Mesenchymal stem cell (in vitro differentiated cells and primary cell): ENCODE data around the gene TSPYL2.
A peak's percentile ranks its signal among the peaks of the same experiment; 100 is the strongest.

Experiments
- DNase-seq: peaks from one replicate; pipeline ENCODE4 v3.0.0-alpha.2; 2013
- H2AFZ ChIP-seq: one replicate; pipeline ENCODE4 v1.6.1; 2013; ENCODE audit warnings: low read depth, mild to moderate bottlenecking, control low read depth, inconsistent platforms, low read length, moderate library complexity
- H2AK5ac ChIP-seq: 2 replicates; pipeline ENCODE4 v1.6.1; 2013; ENCODE audit warnings: low read length, moderate library complexity, mild to moderate bottlenecking, inconsistent platforms; ENCODE audit not compliant: severe bottlenecking
- H2BK120ac ChIP-seq: one replicate; pipeline ENCODE4 v1.6.1; 2013; ENCODE audit warnings: low read depth, mild to moderate bottlenecking, inconsistent platforms, low read length, moderate library complexity
- H2BK12ac ChIP-seq, 2 experiments: one replicate each; pipeline ENCODE4 v1.6.1; 2013; ENCODE audit warnings: inconsistent platforms in 2 of 2, low read length in 2 of 2, mild to moderate bottlenecking in 2 of 2, moderate library complexity in 2 of 2, control low read depth in 1 of 2
- H2BK15ac ChIP-seq: one replicate; pipeline ENCODE4 v1.6.1; 2013; ENCODE audit warnings: mild to moderate bottlenecking, low read depth, inconsistent platforms; ENCODE audit not compliant: poor library complexity, severe bottlenecking
- H2BK5ac ChIP-seq: 2 replicates; pipeline ENCODE4 v1.6.1; 2013; ENCODE audit warnings: low read depth, mild to moderate bottlenecking, low read length, control low read depth, inconsistent platforms; ENCODE audit not compliant: poor library complexity, severe bottlenecking
- H3K14ac ChIP-seq, 2 experiments: one replicate each; pipeline ENCODE4 v1.6.1; 2013; ENCODE audit warnings: inconsistent platforms in 2 of 2, low read length in 2 of 2, control low read depth in 1 of 2, mild to moderate bottlenecking in 1 of 2, moderate library complexity in 1 of 2
- H3K18ac ChIP-seq, 2 experiments: one replicate each; pipeline ENCODE4 v1.6.1; 2013; ENCODE audit warnings: inconsistent platforms in 2 of 2, low read length in 2 of 2, control low read depth in 1 of 2, low read depth in 1 of 2, mild to moderate bottlenecking in 1 of 2
- H3K23ac ChIP-seq, 2 experiments: one replicate each; pipeline ENCODE4 v1.6.1; 2013; ENCODE audit warnings: inconsistent platforms in 2 of 2, low read length in 2 of 2, mild to moderate bottlenecking in 2 of 2, moderate library complexity in 2 of 2, control low read depth in 1 of 2
- H3K27ac ChIP-seq: 2 replicates; pipeline ENCODE4 v1.5.1; 2013; ENCODE audit warnings: mild to moderate bottlenecking, moderate library complexity, low read length, control low read depth, inconsistent platforms; ENCODE audit not compliant: poor library complexity, severe bottlenecking
- H3K27me3 ChIP-seq, 2 experiments: 2 replicates each; pipeline versions ENCODE4 v1.6.1 to v1.7.0; 2013; ENCODE audit warnings: low read length in 2 of 2, mild to moderate bottlenecking in 2 of 2, moderate library complexity in 2 of 2, control low read depth in 1 of 2, inconsistent platforms in 1 of 2; ENCODE audit not compliant: control insufficient read depth in 1 of 2, insufficient read depth in 1 of 2
- H3K36me3 ChIP-seq, 2 experiments: 2 replicates each; pipeline versions ENCODE4 v1.6.1 to v1.7.0; 2013; ENCODE audit warnings: low read length in 2 of 2, control low read depth in 1 of 2, inconsistent platforms in 1 of 2, low read depth in 1 of 2, mild to moderate bottlenecking in 1 of 2; ENCODE audit not compliant: insufficient read depth in 2 of 2, control insufficient read depth in 1 of 2
- H3K4ac ChIP-seq, 2 experiments: one replicate each; pipeline ENCODE4 v1.6.1; 2013; ENCODE audit warnings: inconsistent platforms in 2 of 2, low read length in 2 of 2, mild to moderate bottlenecking in 2 of 2, moderate library complexity in 2 of 2, control low read depth in 1 of 2, low read depth in 1 of 2
- H3K4me1 ChIP-seq: 2 replicates; pipeline ENCODE4 v1.6.1; 2013; ENCODE audit warnings: low read depth, low read length, control low read depth; ENCODE audit not compliant: control insufficient read depth, insufficient read depth
- H3K4me2 ChIP-seq: 2 replicates; pipeline ENCODE4 v1.6.1; 2013; ENCODE audit warnings: low read length, mild to moderate bottlenecking, inconsistent platforms; ENCODE audit not compliant: poor library complexity, severe bottlenecking
- H3K4me3 ChIP-seq, 2 experiments: 2 replicates each; pipeline versions ENCODE4 v1.5.1 to v1.7.0; 2013; ENCODE audit warnings: low read length in 2 of 2, mild to moderate bottlenecking in 2 of 2, control low read depth in 1 of 2, low read depth in 1 of 2; ENCODE audit not compliant: insufficient read depth in 1 of 2
- H3K79me1 ChIP-seq: replicated peaks from 2 replicates; pipeline ENCODE4 v1.6.1; 2013; ENCODE audit warnings: mild to moderate bottlenecking, control low read depth, low read length, inconsistent platforms; ENCODE audit not compliant: poor library complexity, severe bottlenecking
- H3K9ac ChIP-seq: 2 replicates; pipeline ENCODE4 v1.7.0; 2013; ENCODE audit warnings: mild to moderate bottlenecking, low read length, moderate library complexity
- H3K9me3 ChIP-seq: 2 replicates; pipeline ENCODE4 v1.7.0; 2013; ENCODE audit warnings: mild to moderate bottlenecking, low read length; ENCODE audit not compliant: control insufficient read depth
- H4K8ac ChIP-seq: one replicate; pipeline ENCODE4 v1.6.1; 2013; ENCODE audit warnings: inconsistent platforms, mild to moderate bottlenecking, low read length, moderate library complexity
- H4K91ac ChIP-seq: one replicate; pipeline ENCODE4 v1.6.1; 2013; ENCODE audit warnings: mild to moderate bottlenecking, low read length, inconsistent platforms
- WGBS: methylation state at CpG from one replicate; pipeline ENCODE4 v1.1.7; 2013; ENCODE audit warnings: mixed read lengths; 5-methylcytosine and 5-hydroxymethylcytosine counted together

The TSPYL2 gene

GRCh38 chrX:53071604-53072417, 10.4 kb upstream of the TSPYL2 start:
- Histone ChIP-seq H2AFZ (no peak overlapping the region), H3K4me2 (peak overlapping the region; percentile 33), H3K4ac (no peak overlapping the region), H3K27ac (no peak overlapping the region), H2BK120ac (no peak overlapping the region), H4K8ac (no peak overlapping the region), H3K23ac (no peak overlapping the region), H3K18ac (no peak overlapping the region), H3K9ac (no peak overlapping the region), H3K36me3 (peaks cover 3 to 8% of the 10 kb centered on the region in 2 experiments), H2AK5ac (no peak overlapping the region), H3K4me1 (peaks cover 3% of the 10 kb centered on the region), H3K4me3 (peak overlapping the region in 1 of 2 experiments; percentile 60), H3K9me3 (no peaks in the 10 kb centered on the region), H2BK12ac (no peak overlapping the region), H4K91ac (no peak overlapping the region), H3K27me3 (peaks cover 0 to 24% of the 10 kb centered on the region in 2 experiments), H3K79me1 (peaks cover 4% of the 10 kb centered on the region), H3K14ac (no peak overlapping the region), H2BK15ac (no peak overlapping the region), H2BK5ac (no peak overlapping the region)
- 13% methylated on average over 27 of the region's 31 CpGs for WGBS
- DNase-seq, result peak; percentile 67

DNA sequence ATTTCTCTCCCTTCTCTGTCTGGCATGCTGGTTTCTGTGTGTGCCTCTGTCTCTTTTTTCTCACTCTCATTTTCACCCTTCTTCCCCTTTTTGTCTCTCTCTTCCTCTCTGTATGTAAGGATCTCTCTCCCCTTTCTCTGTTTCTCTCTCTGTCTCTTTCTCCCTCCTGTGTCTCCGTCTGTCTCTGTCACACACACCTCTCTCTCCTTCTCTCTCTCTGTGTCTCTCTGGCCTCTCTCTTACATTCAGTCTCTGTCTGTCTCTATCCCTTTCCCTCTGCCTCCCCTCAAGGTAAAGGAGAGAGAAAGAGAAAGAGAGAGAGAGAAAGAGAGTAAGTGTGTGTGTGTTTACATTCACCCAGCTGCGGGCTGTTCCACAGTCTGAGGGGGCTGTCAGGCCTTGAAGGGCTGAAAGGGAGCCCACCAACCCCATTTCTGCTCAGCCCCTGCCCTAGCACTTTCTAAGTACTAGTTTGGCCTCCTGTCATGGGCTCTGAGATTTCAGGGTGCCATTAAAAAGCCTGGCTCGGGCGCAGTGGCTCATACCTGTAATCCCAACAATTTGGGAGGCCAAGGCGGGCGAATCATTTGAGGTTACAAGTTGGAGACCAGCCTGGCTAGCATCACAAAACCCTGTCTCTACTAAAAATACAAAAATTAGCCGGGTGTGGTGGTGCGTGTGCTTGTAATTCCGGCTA, 9.6 kb upstream of the TSPYL2 start:
- H3K9ac ChIP-seq, result no peak overlapping the region
- H2BK15ac ChIP-seq, result no peak overlapping the region
- H2AK5ac ChIP-seq, result no peak overlapping the region
- H3K4me3 ChIP-seq, result no peak overlapping the region
- H3K23ac ChIP-seq, result no peak overlapping the region
- no peaks in the 10 kb centered on the region for H3K9me3 ChIP-seq
- H3K18ac ChIP-seq, result no peak overlapping the region
- no peak overlapping the region for H3K4ac ChIP-seq
- H4K8ac ChIP-seq, result peak overlapping the region; percentile 49
- no peak overlapping the region for H2BK5ac ChIP-seq
- no peak overlapping the region for H3K14ac ChIP-seq
- H2BK12ac ChIP-seq, result no peak overlapping the region
- 93% methylated on average over 7 of the region's 9 CpGs for WGBS
- no peak overlapping the region for H2BK120ac ChIP-seq
- H3K4me1 ChIP-seq, result peaks cover 3% of the 10 kb centered on the region
- no peak overlapping the region for H2AFZ ChIP-seq
- peaks cover 8 to 15% of the 10 kb centered on the region in 2 experiments for H3K36me3 ChIP-seq
- no peak overlapping the region for H3K27ac ChIP-seq
- H4K91ac ChIP-seq, result no peak overlapping the region
- DNase-seq, result no peak
- H3K4me2 ChIP-seq, result no peak overlapping the region
- peaks cover 4% of the 10 kb centered on the region for H3K79me1 ChIP-seq
- peaks cover 0 to 22% of the 10 kb centered on the region in 2 experiments for H3K27me3 ChIP-seq

GRCh38 chrX:53073115-53073586, 9.0 kb upstream of the TSPYL2 start:
- no peak overlapping the region for H4K8ac ChIP-seq
- H3K36me3 ChIP-seq, result peaks cover 8 to 18% of the 10 kb centered on the region in 2 experiments
- H2BK5ac ChIP-seq, result no peak overlapping the region
- H3K23ac ChIP-seq, result no peak overlapping the region
- H3K4ac ChIP-seq, result no peak overlapping the region
- H3K4me1 ChIP-seq, result peaks cover 3% of the 10 kb centered on the region
- no peak overlapping the region for H2AK5ac ChIP-seq
- DNase-seq, result no peak
- no peak overlapping the region for H3K18ac ChIP-seq
- H3K79me1 ChIP-seq, result peaks cover 5% of the 10 kb centered on the region
- no peak overlapping the region for H2BK12ac ChIP-seq
- H3K4me2 ChIP-seq, result no peak overlapping the region
- no peak overlapping the region for H4K91ac ChIP-seq
- H3K4me3 ChIP-seq, result no peak overlapping the region
- H2BK15ac ChIP-seq, result no peak overlapping the region
- H3K9me3 ChIP-seq, result no peaks in the 10 kb centered on the region
- H2BK120ac ChIP-seq, result no peak overlapping the region
- WGBS, result 63% methylated on average over 4 of the region's 6 CpGs
- H2AFZ ChIP-seq, result no peak overlapping the region
- no peak overlapping the region for H3K14ac ChIP-seq
- no peak overlapping the region for H3K9ac ChIP-seq
- no peak overlapping the region for H3K27ac ChIP-seq
- H3K27me3 ChIP-seq, result peaks cover 0 to 21% of the 10 kb centered on the region in 2 experiments

GRCh38 chrX:53075011-53075410, 7.2 kb upstream of the TSPYL2 start:
- no peak overlapping the region for H4K91ac ChIP-seq
- 78% methylated on average over 7 of the region's 7 CpGs for WGBS
- H3K27me3 ChIP-seq, result peaks cover 0 to 30% of the 10 kb centered on the region in 2 experiments

More at GRCh38 chrX:53075011-53075410, 7.2 kb upstream of the TSPYL2 start:
- DNase-seq, result no peak
- Histone ChIP-seq H3K4me1 (peaks cover 3% of the 10 kb centered on the region), H2BK15ac (no peak overlapping the region), H3K23ac (no peak overlapping the region), H3K4me2 (no peak overlapping the region), H3K36me3 (peaks cover 8 to 21% of the 10 kb centered on the region in 2 experiments), H2AK5ac (no peak overlapping the region), H2BK5ac (no peak overlapping the region), H3K4me3 (no peak overlapping the region), H2AFZ (no peak overlapping the region), H3K14ac (no peak overlapping the region), H3K9ac (no peak overlapping the region), H3K4ac (no peak overlapping the region), H2BK120ac (no peak overlapping the region), H3K9me3 (no peaks in the 10 kb centered on the region), H3K79me1 (peaks cover 4% of the 10 kb centered on the region), H2BK12ac (no peak overlapping the region), H3K18ac (no peak overlapping the region), H4K8ac (no peak overlapping the region), H3K27ac (no peak overlapping the region)
